Measurements from ENCODE around the gene LPP.

Gene LPP

GRCh38 chr3:188662795-188663194 is 508.8 kb downstream of the LPP start:
- Histone ChIP-seq H3K4me1 (ENCODE audit: control insufficient read depth, insufficient read depth, low read length, poor library complexity, severe bottlenecking) (no peaks in the 10 kb centered on the region), H3K4me3 (ENCODE audit: insufficient read depth, low read depth, low read length, poor library complexity, severe bottlenecking) (no peak overlapping the region), H3K27me3 (replicated peaks; ENCODE audit: control insufficient read depth, insufficient read depth, low read length, poor library complexity, severe bottlenecking) (no peaks in the 10 kb centered on the region), H3K27ac (ENCODE audit: insufficient read depth, low read length, poor library complexity, severe bottlenecking) (no peak overlapping the region), H3K9me3 (ENCODE audit: control insufficient read depth, low read length) (no peaks in the 10 kb centered on the region), H3K36me3 (ENCODE audit: control insufficient read depth, insufficient read depth, low read length) (no peaks in the 10 kb centered on the region)
- DNase-seq: no peak

DNA sequence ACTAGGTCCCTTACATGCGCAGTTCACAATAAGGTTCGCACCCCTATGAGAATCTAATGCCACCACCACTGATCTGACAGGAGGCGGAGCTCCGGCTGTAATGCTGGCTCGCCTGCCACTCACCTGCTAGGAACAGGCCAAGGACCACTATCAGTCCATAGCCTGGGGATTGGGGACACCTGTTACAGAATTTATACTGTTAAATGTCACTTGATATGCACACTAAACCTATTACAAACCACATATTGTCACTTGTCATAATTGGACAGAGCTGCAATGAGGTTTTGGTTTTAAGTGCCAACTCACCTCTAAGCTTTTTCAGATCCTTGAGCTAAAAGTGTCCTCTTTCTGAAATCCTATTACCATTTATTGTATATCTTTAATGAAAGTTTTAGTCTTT is 509.9 kb downstream of the LPP start:
- Histone ChIP-seq H3K4me1 (ENCODE audit: control insufficient read depth, insufficient read depth, low read length, poor library complexity, severe bottlenecking) (no peaks in the 10 kb centered on the region), H3K27me3 (replicated peaks; ENCODE audit: control insufficient read depth, insufficient read depth, low read length, poor library complexity, severe bottlenecking) (no peaks in the 10 kb centered on the region), H3K27ac (ENCODE audit: insufficient read depth, low read length, poor library complexity, severe bottlenecking) (no peak overlapping the region), H3K4me3 (ENCODE audit: insufficient read depth, low read depth, low read length, poor library complexity, severe bottlenecking) (no peak overlapping the region), H3K9me3 (ENCODE audit: control insufficient read depth, low read length) (no peaks in the 10 kb centered on the region), H3K36me3 (ENCODE audit: control insufficient read depth, insufficient read depth, low read length) (no peaks in the 10 kb centered on the region)
- no peak for DNase-seq

GRCh38 chr3:188664795-188665194 is 510.8 kb downstream of the LPP start:
- DNase-seq: no peak
- H3K27ac ChIP-seq (ENCODE audit: insufficient read depth, low read length, poor library complexity, severe bottlenecking): no peak overlapping the region
- no peaks in the 10 kb centered on the region for H3K27me3 ChIP-seq (replicated peaks; ENCODE audit: control insufficient read depth, insufficient read depth, low read length, poor library complexity, severe bottlenecking)
- H3K9me3 ChIP-seq (ENCODE audit: control insufficient read depth, low read length): no peaks in the 10 kb centered on the region
- no peak overlapping the region for H3K4me3 ChIP-seq (ENCODE audit: insufficient read depth, low read depth, low read length, poor library complexity, severe bottlenecking)
- no peaks in the 10 kb centered on the region for H3K36me3 ChIP-seq (ENCODE audit: control insufficient read depth, insufficient read depth, low read length)
- H3K4me1 ChIP-seq (ENCODE audit: control insufficient read depth, insufficient read depth, low read length, poor library complexity, severe bottlenecking): no peaks in the 10 kb centered on the region

DNA sequence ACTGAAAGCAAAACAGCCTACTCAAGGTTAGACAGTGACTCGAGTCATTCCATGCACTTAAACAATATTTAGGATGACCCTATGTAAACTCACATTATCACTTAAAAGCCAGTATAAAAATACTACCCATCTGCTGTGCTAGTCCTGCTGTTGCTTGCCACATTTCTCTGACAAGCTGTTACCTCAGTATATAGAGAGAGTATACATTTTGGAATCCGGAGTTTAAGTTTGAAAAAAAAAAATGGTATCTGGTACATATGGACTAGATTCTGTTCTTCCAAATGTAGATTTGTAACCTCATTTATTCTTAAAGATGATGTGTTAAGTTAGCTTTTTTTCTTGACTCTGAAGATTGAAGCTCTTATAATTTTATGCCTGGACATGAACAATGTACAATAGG is 514.0 kb downstream of the LPP start:
- no peaks in the 10 kb centered on the region for H3K27me3 ChIP-seq (replicated peaks; ENCODE audit: control insufficient read depth, insufficient read depth, low read length, poor library complexity, severe bottlenecking)
- H3K4me3 ChIP-seq (ENCODE audit: insufficient read depth, low read depth, low read length, poor library complexity, severe bottlenecking): no peak overlapping the region
- H3K9me3 ChIP-seq (ENCODE audit: control insufficient read depth, low read length): no peaks in the 10 kb centered on the region
- H3K27ac ChIP-seq (ENCODE audit: insufficient read depth, low read length, poor library complexity, severe bottlenecking): no peak overlapping the region
- no peak for DNase-seq
- H3K4me1 ChIP-seq (ENCODE audit: control insufficient read depth, insufficient read depth, low read length, poor library complexity, severe bottlenecking): no peaks in the 10 kb centered on the region
- no peaks in the 10 kb centered on the region for H3K36me3 ChIP-seq (ENCODE audit: control insufficient read depth, insufficient read depth, low read length)

GRCh38 chr3:188670446-188670845 is 516.5 kb downstream of the LPP start:
- Histone ChIP-seq H3K27me3 (replicated peaks; ENCODE audit: control insufficient read depth, insufficient read depth, low read length, poor library complexity, severe bottlenecking) (no peaks in the 10 kb centered on the region), H3K36me3 (ENCODE audit: control insufficient read depth, insufficient read depth, low read length) (no peaks in the 10 kb centered on the region), H3K9me3 (ENCODE audit: control insufficient read depth, low read length) (no peaks in the 10 kb centered on the region), H3K4me3 (ENCODE audit: insufficient read depth, low read depth, low read length, poor library complexity, severe bottlenecking) (no peak overlapping the region), H3K27ac (ENCODE audit: insufficient read depth, low read length, poor library complexity, severe bottlenecking) (no peak overlapping the region), H3K4me1 (ENCODE audit: control insufficient read depth, insufficient read depth, low read length, poor library complexity, severe bottlenecking) (no peaks in the 10 kb centered on the region)
- no peak for DNase-seq

DNA sequence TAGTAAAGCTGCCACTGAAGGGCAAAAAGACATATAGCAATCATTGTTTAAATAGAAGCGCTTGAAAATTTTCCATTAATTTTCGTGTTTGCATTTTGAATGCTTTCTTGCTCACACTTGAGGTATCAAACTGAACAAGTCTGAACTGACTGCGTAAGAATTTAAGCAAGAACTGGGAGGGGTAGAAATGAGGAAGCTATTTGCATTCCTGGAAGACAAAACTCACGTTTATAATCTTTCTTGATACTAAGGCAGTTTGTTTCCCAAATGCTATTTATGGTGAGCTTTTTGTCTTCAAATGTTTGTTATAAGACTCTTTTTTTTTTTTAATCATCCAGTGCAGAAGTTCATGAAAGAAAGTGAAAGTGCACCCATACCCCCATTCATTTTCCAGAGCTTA is 518.0 kb downstream of the LPP start:
- DNase-seq: no peak
- Histone ChIP-seq H3K27me3 (replicated peaks; ENCODE audit: control insufficient read depth, insufficient read depth, low read length, poor library complexity, severe bottlenecking) (no peaks in the 10 kb centered on the region), H3K4me1 (ENCODE audit: control insufficient read depth, insufficient read depth, low read length, poor library complexity, severe bottlenecking) (no peaks in the 10 kb centered on the region), H3K9me3 (ENCODE audit: control insufficient read depth, low read length) (no peaks in the 10 kb centered on the region), H3K27ac (ENCODE audit: insufficient read depth, low read length, poor library complexity, severe bottlenecking) (no peak overlapping the region), H3K4me3 (ENCODE audit: insufficient read depth, low read depth, low read length, poor library complexity, severe bottlenecking) (no peak overlapping the region), H3K36me3 (ENCODE audit: control insufficient read depth, insufficient read depth, low read length) (peaks cover 3% of the 10 kb centered on the region)

- Histone ChIP-seq H3K27me3 (replicated peaks; ENCODE audit: control insufficient read depth, insufficient read depth, low read length, poor library complexity, severe bottlenecking) (no peaks in the 10 kb centered on the region), H3K27ac (ENCODE audit: insufficient read depth, low read length, poor library complexity, severe bottlenecking) (no peak overlapping the region), H3K9me3 (ENCODE audit: control insufficient read depth, low read length) (no peaks in the 10 kb centered on the region), H3K4me1 (ENCODE audit: control insufficient read depth, insufficient read depth, low read length, poor library complexity, severe bottlenecking) (no peaks in the 10 kb centered on the region), H3K4me3 (ENCODE audit: insufficient read depth, low read depth, low read length, poor library complexity, severe bottlenecking) (no peak overlapping the region), H3K36me3 (ENCODE audit: control insufficient read depth, insufficient read depth, low read length) (peaks cover 3% of the 10 kb centered on the region)
- no peak for DNase-seq
Observed at GRCh38 chr3:188672840-188673239, 518.9 kb downstream of the LPP start.

GRCh38 chr3:188673646-188674186 is 519.8 kb downstream of the LPP start:
- no peaks in the 10 kb centered on the region for H3K9me3 ChIP-seq (ENCODE audit: control insufficient read depth, low read length)
- H3K4me3 ChIP-seq (ENCODE audit: insufficient read depth, low read depth, low read length, poor library complexity, severe bottlenecking): no peak overlapping the region
- peaks cover 3% of the 10 kb centered on the region for H3K36me3 ChIP-seq (ENCODE audit: control insufficient read depth, insufficient read depth, low read length)
- no peak for DNase-seq
- no peaks in the 10 kb centered on the region for H3K27me3 ChIP-seq (replicated peaks; ENCODE audit: control insufficient read depth, insufficient read depth, low read length, poor library complexity, severe bottlenecking)
- H3K27ac ChIP-seq (ENCODE audit: insufficient read depth, low read length, poor library complexity, severe bottlenecking): no peak overlapping the region
- H3K4me1 ChIP-seq (ENCODE audit: control insufficient read depth, insufficient read depth, low read length, poor library complexity, severe bottlenecking): no peaks in the 10 kb centered on the region

GRCh38 chr3:188674595-188674994 is 520.6 kb downstream of the LPP start:
- DNase-seq: no peak
- Histone ChIP-seq H3K27me3 (replicated peaks; ENCODE audit: control insufficient read depth, insufficient read depth, low read length, poor library complexity, severe bottlenecking) (no peaks in the 10 kb centered on the region), H3K4me1 (ENCODE audit: control insufficient read depth, insufficient read depth, low read length, poor library complexity, severe bottlenecking) (no peaks in the 10 kb centered on the region), H3K9me3 (ENCODE audit: control insufficient read depth, low read length) (no peaks in the 10 kb centered on the region), H3K27ac (ENCODE audit: insufficient read depth, low read length, poor library complexity, severe bottlenecking) (no peak overlapping the region), H3K36me3 (ENCODE audit: control insufficient read depth, insufficient read depth, low read length) (peaks cover 3% of the 10 kb centered on the region), H3K4me3 (ENCODE audit: insufficient read depth, low read depth, low read length, poor library complexity, severe bottlenecking) (no peak overlapping the region)

DNA sequence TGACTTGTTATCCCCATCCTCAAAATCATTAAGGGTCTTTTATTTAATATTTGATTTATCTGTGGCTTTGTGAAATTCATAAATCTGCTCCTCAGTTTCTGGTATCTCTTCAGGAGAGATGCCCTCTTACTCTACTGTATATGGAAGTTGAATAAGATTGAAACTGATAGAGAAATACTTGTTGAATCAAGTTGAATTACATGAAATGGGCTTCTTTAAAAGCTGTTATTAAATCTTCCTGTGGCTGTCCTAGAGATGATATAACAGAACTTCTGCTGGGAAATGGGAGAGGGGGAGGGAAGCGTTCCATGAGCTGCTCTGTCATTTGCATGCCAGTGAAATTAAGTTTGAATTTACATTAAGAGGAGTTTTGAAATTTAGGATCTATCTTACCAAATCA is 523.4 kb downstream of the LPP start:
- Histone ChIP-seq H3K27me3 (replicated peaks; ENCODE audit: control insufficient read depth, insufficient read depth, low read length, poor library complexity, severe bottlenecking) (no peaks in the 10 kb centered on the region), H3K4me3 (ENCODE audit: insufficient read depth, low read depth, low read length, poor library complexity, severe bottlenecking) (no peak overlapping the region), H3K9me3 (ENCODE audit: control insufficient read depth, low read length) (no peaks in the 10 kb centered on the region), H3K4me1 (ENCODE audit: control insufficient read depth, insufficient read depth, low read length, poor library complexity, severe bottlenecking) (no peaks in the 10 kb centered on the region), H3K36me3 (ENCODE audit: control insufficient read depth, insufficient read depth, low read length) (peaks cover 3% of the 10 kb centered on the region), H3K27ac (ENCODE audit: insufficient read depth, low read length, poor library complexity, severe bottlenecking) (no peak overlapping the region)
- DNase-seq: no peak

DNA sequence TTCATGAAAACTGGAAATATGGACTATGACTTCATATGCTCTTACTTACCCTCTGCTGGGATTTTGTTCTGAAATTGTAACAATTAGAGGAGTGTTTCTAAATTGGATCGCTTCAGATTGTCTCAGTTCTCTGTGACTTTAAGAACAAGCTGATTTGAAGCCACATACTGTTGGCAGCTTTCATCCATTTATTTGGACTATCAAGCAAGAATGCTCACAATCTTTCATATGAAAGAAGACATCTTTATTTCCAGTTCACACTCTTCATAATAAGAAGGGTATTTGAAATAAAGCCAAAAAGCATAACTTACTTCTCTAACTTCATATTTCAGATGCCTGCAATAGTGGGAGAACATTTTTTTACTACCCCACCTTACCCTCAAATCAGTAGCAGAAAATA is 526.2 kb downstream of the LPP start:
- no peaks in the 10 kb centered on the region for H3K27me3 ChIP-seq (replicated peaks; ENCODE audit: control insufficient read depth, insufficient read depth, low read length, poor library complexity, severe bottlenecking)
- H3K4me1 ChIP-seq (ENCODE audit: control insufficient read depth, insufficient read depth, low read length, poor library complexity, severe bottlenecking): no peaks in the 10 kb centered on the region
- H3K36me3 ChIP-seq (ENCODE audit: control insufficient read depth, insufficient read depth, low read length): peaks cover 3% of the 10 kb centered on the region
- no peak overlapping the region for H3K4me3 ChIP-seq (ENCODE audit: insufficient read depth, low read depth, low read length, poor library complexity, severe bottlenecking)
- no peaks in the 10 kb centered on the region for H3K9me3 ChIP-seq (ENCODE audit: control insufficient read depth, low read length)
- H3K27ac ChIP-seq (ENCODE audit: insufficient read depth, low read length, poor library complexity, severe bottlenecking): no peak overlapping the region
- no peak for DNase-seq
